Measurements from ENCODE around the gene ZNF30.
"Not testable (repeated sequence)": the region's sequence is repeated elsewhere in the genome, so short reads cannot be mapped to it uniquely, and the experiment has no call there.

The ZNF30 gene

GRCh38 chr19:34926685-34927375 lies at the start of gene ZNF30:
ZNF30 (plus strand) TSS chr19:34926903; CDS start chr19:34929948, 3,045 bp downstream.
- peak; percentile 80 for DNase-seq

GRCh38 chr19:34879563-34879962 lies 47.1 kb upstream of the ZNF30 start:
- no peak for DNase-seq

- no peak for DNase-seq
Observed at GRCh38 chr19:34880034-34880433, 46.7 kb upstream of the ZNF30 start.

- no peak for DNase-seq
Observed at GRCh38 chr19:34881982-34882381, 44.7 kb upstream of the ZNF30 start.

- no peak for DNase-seq
Observed at GRCh38 chr19:34888091-34888490, 38.6 kb upstream of the ZNF30 start.

GRCh38 chr19:34900245-34900644 lies 26.5 kb upstream of the ZNF30 start:
- DNase-seq = no peak

GRCh38 chr19:34904664-34905527 lies 21.8 kb upstream of the ZNF30 start:
- DNase-seq = no peak

- DNase-seq = no peak
Observed at GRCh38 chr19:34910770-34911169, 15.9 kb upstream of the ZNF30 start.

GRCh38 chr19:34917144-34917543 lies 9.6 kb upstream of the ZNF30 start:
- not testable (repeated sequence) for DNase-seq

GRCh38 chr19:34918190-34918589 lies 8.5 kb upstream of the ZNF30 start:
- DNase-seq = no peak

GRCh38 chr19:34920090-34920786 lies 6.5 kb upstream of the ZNF30 start:
- not testable (repeated sequence) for DNase-seq

- no peak for DNase-seq
Observed at GRCh38 chr19:34925278-34925855, 1.3 kb upstream of the ZNF30 start.

- no peak for DNase-seq
Observed at GRCh38 chr19:34926361-34926684, 380 bp upstream of the ZNF30 start.

- no peak for DNase-seq
Observed at GRCh38 chr19:34932494-34932893, 5.8 kb downstream of the ZNF30 start.

- DNase-seq = no peak
Observed at GRCh38 chr19:34936184-34936583, 9.5 kb downstream of the ZNF30 start.

- no peak for DNase-seq
Observed at GRCh38 chr19:34938886-34939285, 12.2 kb downstream of the ZNF30 start.

GRCh38 chr19:34943861-34944573 lies 17.3 kb downstream of the ZNF30 start:
- no peak for DNase-seq

GRCh38 chr19:34953092-34953491 lies 26.4 kb downstream of the ZNF30 start:
- DNase-seq = no peak

GRCh38 chr19:34957830-34958751 lies 31.4 kb downstream of the ZNF30 start:
- DNase-seq = no peak

- DNase-seq = no peak
Observed at GRCh38 chr19:34959021-34959420, 32.3 kb downstream of the ZNF30 start.

- no peak for DNase-seq
Observed at GRCh38 chr19:34960103-34960805, 33.6 kb downstream of the ZNF30 start.

Data from activated CD4-positive, CD25-positive, alpha-beta regulatory T cell treated with anti-CD3 and anti-CD28 coated beads, Interleukin-2, amount 50 U/mL, for 72 hours (primary cell).